Transverse colon (tissue), 4 donors: ENCODE measurements around the gene STOX2. TPM values are rescaled to one million over a fixed set of nuclear protein-coding genes. Genes with fewer than 3 reads are reported as not detected.
"Not testable (repeated sequence)": the region's sequence is repeated elsewhere in the genome, so short reads cannot be mapped to it uniquely, and the experiment has no call there.

Source experiments
- DNase-seq: peaks from one replicate; pipeline ENCODE4 v3.0.0-alpha.2; 2019
- H3K27ac ChIP-seq, 4 donors: fragments of 200-600 bp; sonication (generic); 2 replicates each; pipeline ENCODE4 v1.5.1; 2016 to 2018; ENCODE audit warnings: inconsistent platforms in 4 of 4
- H3K27me3 ChIP-seq: fragments of 200-600 bp; sonication (generic); 2 replicates; pipeline ENCODE4 v1.5.1; 2017; ENCODE audit warnings: inconsistent platforms
- H3K36me3 ChIP-seq, 4 donors: fragments of 200-600 bp; sonication (generic); 2 replicates each; pipeline ENCODE4 v1.5.1; 2017 to 2019; ENCODE audit warnings: inconsistent platforms in 4 of 4
- H3K4me1 ChIP-seq, 4 donors: fragments of 200-600 bp; sonication (generic); 2 replicates each; pipeline ENCODE4 v1.5.1; 2017 to 2020; ENCODE audit warnings: inconsistent platforms in 4 of 4
- H3K4me3 ChIP-seq, 4 donors: fragments of 200-600 bp; sonication (generic); 1 replicate in 1 of 4; 2 replicates in 3 of 4; pipeline versions ENCODE4 v1.5.1 to v1.6.1; 2017 to 2019; ENCODE audit warnings: inconsistent platforms in 4 of 4
- H3K9me3 ChIP-seq, 2 donors: fragments of 200-600 bp; sonication (generic); 2 replicates each; pipeline ENCODE4 v1.5.1; 2017 to 2019; ENCODE audit warnings: inconsistent platforms in 2 of 2
- EP300 ChIP-seq: sonication (generic); formaldehyde crosslinking; IDR thresholded peaks from one replicate; pipeline ENCODE4 v1.6.1; 2017; ENCODE audit warnings: antibody characterized with exemption, low read depth
- POLR2A ChIP-seq: fragments of 450-650 bp; IDR thresholded peaks from one replicate; pipeline ENCODE4 v1.6.1; 2016; ENCODE audit warnings: antibody characterized with exemption, mild to moderate bottlenecking, moderate library complexity
- POLR2AphosphoS5 ChIP-seq, 3 donors: sonication (generic); formaldehyde crosslinking; IDR thresholded peaks; one replicate each; pipeline ENCODE4 v1.6.1; 2016; ENCODE audit warnings: antibody characterized with exemption in 3 of 3
- WGBS, 2 donors: methylation state at CpG; one replicate each; pipeline ENCODE4 v1.1.5; 2018; ENCODE audit warnings: low coverage in 1 of 2; 5-methylcytosine and 5-hydroxymethylcytosine counted together
- in situ Hi-C, 4 donors: fragments of 200-750 bp; cut with MboI; loops; one replicate each; pipeline versions ENCODE4 v1.15.0 to v1.15.1; 2017; ENCODE audit warnings: low sequenced_read_pairs in 3 of 4, low pct_ligation_motif_present in 1 of 4, low pct_unique_long_range_greater_than_20kb in 1 of 4
- intact Hi-C: fragments of 100-400 bp; cut with DNase I; formaldehyde crosslinking; loops from one replicate; pipeline ENCODE4 v1.15.1; 2023; ENCODE audit warnings: low total_unique reads
- total RNA-seq, 4 donors: library from RNA; depleted of rRNA; stranded (reverse); fragments of >200 nt; gene quantifications; one replicate each; pipeline ENCODE4 v1.1.0, GENCODE V29; 2016
- TF ChIP-seq, protein P1 (sequence below), 5 experiments: fragments of 200-600 bp in 3 of 5; fragments of 450-650 bp in 2 of 5; sonication (generic) in 3 of 5; IDR thresholded peaks; 1 replicate in 2 of 5; 2 replicates in 3 of 5; pipeline ENCODE4 v1.5.1; 2016 to 2017; ENCODE audit warnings: antibody characterized with exemption in 5 of 5, inconsistent platforms in 3 of 5, mild to moderate bottlenecking in 2 of 5, moderate library complexity in 1 of 5

The STOX2 gene
- total RNA-seq, 4 donors from 2014 or later: 0.37 to 90.8 (median 7.7) TPM

DNA sequence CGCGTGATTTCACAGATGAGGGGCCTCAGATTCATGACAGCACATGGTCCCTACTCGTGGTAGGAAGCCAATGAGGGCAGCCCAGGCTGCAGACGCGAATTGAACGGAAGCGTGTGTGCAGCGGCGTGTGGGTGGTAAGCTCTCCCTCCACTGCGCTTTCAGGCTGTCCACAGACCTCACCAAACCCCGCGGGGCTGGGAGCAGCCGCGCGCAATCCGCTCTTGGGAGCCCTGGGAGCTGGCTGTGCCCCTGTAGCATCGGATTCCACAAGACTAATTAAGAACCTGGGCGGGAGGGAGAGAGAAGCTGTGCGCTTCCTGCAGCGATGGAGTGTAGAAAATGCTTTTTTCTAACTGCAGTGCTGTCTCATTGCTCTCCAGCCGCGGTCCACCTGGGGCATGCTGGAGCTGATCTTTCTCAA is 134.9 kb downstream of the STOX2 start:
- TF ChIP-seq EP300 (no peak), POLR2AphosphoS5 (IDR thresholded peaks at IDR 0.05) (no peak), POLR2A (no peak)
- TF ChIP-seq, protein P1, sequence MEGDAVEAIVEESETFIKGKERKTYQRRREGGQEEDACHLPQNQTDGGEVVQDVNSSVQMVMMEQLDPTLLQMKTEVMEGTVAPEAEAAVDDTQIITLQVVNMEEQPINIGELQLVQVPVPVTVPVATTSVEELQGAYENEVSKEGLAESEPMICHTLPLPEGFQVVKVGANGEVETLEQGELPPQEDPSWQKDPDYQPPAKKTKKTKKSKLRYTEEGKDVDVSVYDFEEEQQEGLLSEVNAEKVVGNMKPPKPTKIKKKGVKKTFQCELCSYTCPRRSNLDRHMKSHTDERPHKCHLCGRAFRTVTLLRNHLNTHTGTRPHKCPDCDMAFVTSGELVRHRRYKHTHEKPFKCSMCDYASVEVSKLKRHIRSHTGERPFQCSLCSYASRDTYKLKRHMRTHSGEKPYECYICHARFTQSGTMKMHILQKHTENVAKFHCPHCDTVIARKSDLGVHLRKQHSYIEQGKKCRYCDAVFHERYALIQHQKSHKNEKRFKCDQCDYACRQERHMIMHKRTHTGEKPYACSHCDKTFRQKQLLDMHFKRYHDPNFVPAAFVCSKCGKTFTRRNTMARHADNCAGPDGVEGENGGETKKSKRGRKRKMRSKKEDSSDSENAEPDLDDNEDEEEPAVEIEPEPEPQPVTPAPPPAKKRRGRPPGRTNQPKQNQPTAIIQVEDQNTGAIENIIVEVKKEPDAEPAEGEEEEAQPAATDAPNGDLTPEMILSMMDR (IDR thresholded peaks at IDR 0.05): no peak
- Histone ChIP-seq H3K27me3 (peaks cover 11% of the 10 kb centered on the region), H3K4me1 (no peaks in the 10 kb centered on the region), H3K4me3 (no peak overlapping the region), H3K36me3 (no peaks in the 10 kb centered on the region), H3K9me3 (peaks cover 0 to under 1% of the 10 kb centered on the region in 2 donors), H3K27ac (no peak overlapping the region)
- DNase-seq: no peak
- WGBS, 2 donors: 31 to 53% methylated on average over 5 to 17 of the region's 22 CpGs
- in situ Hi-C loops (no loop called here), intact Hi-C loops (no loop called here)

DNA sequence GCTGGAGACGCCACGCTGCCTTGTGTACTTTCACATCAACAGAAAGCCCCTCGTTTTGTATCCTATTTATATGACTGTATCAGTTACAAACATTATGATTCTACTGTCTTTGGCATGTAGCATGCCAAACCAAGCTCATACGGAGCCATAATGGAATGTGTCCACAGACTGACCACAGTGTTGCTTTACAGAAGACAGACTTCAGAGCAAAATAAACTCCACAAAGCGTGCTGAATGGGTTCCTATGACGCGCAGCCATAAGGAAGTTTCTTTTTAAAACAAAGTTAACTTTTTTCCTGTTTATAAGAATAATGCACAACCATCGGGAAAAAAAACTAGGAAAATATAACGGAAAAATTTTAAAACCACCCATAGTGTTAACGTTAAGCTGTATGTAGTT is 136.0 kb downstream of the STOX2 start:
- peaks cover 10% of the 10 kb centered on the region in 2 donors for H3K9me3 ChIP-seq
- H3K27ac ChIP-seq: no peak overlapping the region
- DNase-seq: no peak
- 80 to 81% methylated on average over 9 to 10 of the region's 10 CpGs for WGBS, 2 donors
- in situ Hi-C loops: no loop called here
- H3K4me3 ChIP-seq: no peak overlapping the region
- intact Hi-C loops: no loop called here
- no peaks in the 10 kb centered on the region for H3K4me1 ChIP-seq
- no peaks in the 10 kb centered on the region for H3K36me3 ChIP-seq
- peaks cover 11% of the 10 kb centered on the region for H3K27me3 ChIP-seq
- TF ChIP-seq, protein P1 (IDR thresholded peaks at IDR 0.05): no peak
- TF ChIP-seq EP300 (no peak), POLR2A (no peak), POLR2AphosphoS5 (IDR thresholded peaks at IDR 0.05) (no peak)

DNA sequence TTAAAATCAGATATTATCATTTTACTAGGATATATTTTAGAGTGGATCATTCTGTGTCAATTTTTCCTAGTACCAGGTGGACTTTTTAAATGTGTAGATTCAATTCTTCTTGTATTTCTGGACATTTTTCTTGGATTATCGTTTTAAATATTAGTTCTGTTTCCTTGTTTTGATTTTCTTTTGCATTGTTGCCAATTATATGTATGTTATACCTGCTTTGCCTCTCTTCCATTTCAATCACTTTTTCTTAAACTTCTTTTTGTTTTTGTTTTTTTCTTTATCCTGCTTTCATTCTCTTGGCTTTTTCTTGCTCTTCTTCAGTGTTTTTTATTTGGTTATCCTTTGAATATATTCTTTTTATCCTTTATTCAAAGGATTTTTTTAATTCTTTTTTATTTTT is 141.0 kb downstream of the STOX2 start:
- Histone ChIP-seq H3K4me3 (no peak overlapping the region), H3K9me3 (peaks cover 18 to 22% of the 10 kb centered on the region in 2 donors), H3K36me3 (no peaks in the 10 kb centered on the region), H3K27me3 (peaks cover 4% of the 10 kb centered on the region), H3K27ac (no peak overlapping the region), H3K4me1 (no peaks in the 10 kb centered on the region)
- TF ChIP-seq, protein P1 (IDR thresholded peaks at IDR 0.05): no peak
- TF ChIP-seq POLR2AphosphoS5 (IDR thresholded peaks at IDR 0.05): no peak
- TF ChIP-seq POLR2A: no peak
- TF ChIP-seq EP300: no peak
- no peak for DNase-seq
- intact Hi-C loops (no loop called here), in situ Hi-C loops (no loop called here)
- 83 to 88% methylated on average over 1 of the region's 1 CpG for WGBS, 2 donors

DNA sequence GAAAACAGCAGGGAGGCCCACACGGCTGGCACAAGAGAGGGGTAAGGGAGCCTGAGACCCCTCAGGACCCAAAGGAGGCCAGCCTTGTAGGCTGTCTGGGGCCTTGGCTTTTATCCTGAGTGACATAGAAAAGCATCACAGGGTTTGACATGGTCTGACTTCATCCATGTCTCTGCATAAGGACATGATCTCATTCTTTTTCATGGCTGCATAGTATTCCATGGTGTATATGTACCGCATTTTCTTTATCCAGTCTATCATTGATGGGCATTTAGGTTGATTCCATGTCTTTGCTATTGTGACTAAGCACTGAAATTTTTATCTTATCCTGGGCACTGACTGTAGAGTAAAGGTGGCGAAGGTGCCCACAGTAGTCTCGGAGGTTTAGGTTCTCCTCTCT is 146.2 kb downstream of the STOX2 start:
- H3K36me3 ChIP-seq, in situ Hi-C loops: not testable (repeated sequence)

DNA sequence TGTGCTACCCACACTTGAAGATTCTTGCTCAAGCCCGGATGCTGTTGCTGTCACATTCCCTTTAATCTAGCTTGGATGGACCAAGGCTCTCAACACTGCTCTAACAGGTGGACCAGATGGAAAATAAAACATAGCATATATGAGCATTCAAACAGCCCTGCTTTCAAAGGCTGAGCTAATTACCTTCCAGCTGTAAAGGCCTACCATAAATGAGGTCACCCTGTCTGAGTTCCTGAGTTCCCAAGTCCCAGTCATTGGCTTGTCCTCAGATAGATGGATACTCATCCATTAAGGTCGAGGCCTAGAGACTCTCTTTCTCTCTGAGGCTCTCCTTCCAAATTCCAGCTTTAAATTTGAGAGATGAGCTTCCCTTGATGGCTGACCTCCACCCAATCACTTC is 147.5 kb downstream of the STOX2 start:
- Histone ChIP-seq H3K4me1 (peaks cover 0 to 7% (median 0%) of the 10 kb centered on the region in 4 donors), H3K27ac (peak overlapping the region in 1 of 4 donors; percentile 18), H3K9me3 (no peaks in the 10 kb centered on the region), H3K4me3 (no peak overlapping the region), H3K36me3 (no peaks in the 10 kb centered on the region), H3K27me3 (no peaks in the 10 kb centered on the region)
- intact Hi-C loops: no loop called here
- 78% methylated on average over 2 of the region's 2 CpGs; no CpG with 5 or more reads in 1 of the 2 donors for WGBS, 2 donors
- in situ Hi-C loops: no loop called here
- TF ChIP-seq POLR2AphosphoS5 (IDR thresholded peaks at IDR 0.05) (no peak), EP300 (no peak), POLR2A (no peak)
- TF ChIP-seq, protein P1 (IDR thresholded peaks at IDR 0.05): no peak
- no peak for DNase-seq

More for the DNA sequence above, 146.2 kb downstream of the STOX2 start:
- H3K4me3 ChIP-seq, H3K4me1 ChIP-seq, H3K27me3 ChIP-seq, DNase-seq, intact Hi-C loops, H3K27ac ChIP-seq: not testable (repeated sequence)
- 98 to 100% methylated on average over 1 to 4 of the region's 4 CpGs for WGBS, 2 donors
- H3K9me3 ChIP-seq: peaks cover 7 to 11% of the 10 kb centered on the region in 2 donors
